Mammary epithelial cell (primary cell): ENCODE measurements around the gene UBP1.

ENCODE experiments used
- CTCF ChIP-seq, 2 donors: IDR thresholded peaks in 1 of 2; conservative IDR thresholded peaks in 1 of 2; 2 replicates each; pipeline ENCODE4 v1.5.1; 2011 to 2012; ENCODE audit warnings: inconsistent platforms in 2 of 2, low read length in 2 of 2, mild to moderate bottlenecking in 2 of 2, control low read depth in 1 of 2, low read depth in 1 of 2; ENCODE audit not compliant: insufficient read depth in 1 of 2; ENCODE audit errors: extremely low read depth in 1 of 2
- EZH2 ChIP-seq: IDR thresholded peaks from 2 replicates; pipeline ENCODE4 v1.6.1; 2012; ENCODE audit warnings: low read length, inconsistent platforms, borderline replicate concordance

GRCh38 chr3:33392144-33392543 is 48.1 kb downstream of the UBP1 start:
- TF ChIP-seq EZH2 (no peak), CTCF (conservative IDR thresholded peaks at IDR 0.05 in 1 of 2, IDR thresholded peaks at IDR 0.05 in 1 of 2; ENCODE audit: extremely low read depth in 1 of 2, insufficient read depth in 1 of 2, low read depth in 1 of 2, low read length in 2 of 2) (no peak)
